GM23338 (cell line): ENCODE results near the gene ACP3. TPM values are rescaled to one million over a fixed set of nuclear protein-coding genes. Genes with fewer than 3 reads are reported as not detected.

ENCODE experiments used
- ATAC-seq: fragments of 200-7000 bp; cut with Tn5 transposase; 3 replicates; pipeline ENCODE4 v1.9.1; 2020
- DNase-seq: peaks from one replicate; pipeline ENCODE4 v3.0.0-alpha.2; 2015; ENCODE audit warnings: low spot score
- H2AFZ ChIP-seq: fragments of 200-600 bp; sonication (generic); 2 replicates; pipeline ENCODE4 v1.8.0; 2016; ENCODE audit warnings: antibody characterized with exemption, mild to moderate bottlenecking, moderate library complexity
- H3F3A ChIP-seq: fragments of 200-600 bp; sonication (generic); replicated peaks from 2 replicates; pipeline ENCODE4 v1.8.0; 2017; ENCODE audit warnings: antibody characterized with exemption, mixed run types, low read depth
- H3K27ac ChIP-seq: fragments of 200-600 bp; sonication (generic); 2 replicates; pipeline ENCODE4 v1.6.1; 2016; ENCODE audit warnings: low read depth
- H3K27me3 ChIP-seq: fragments of 200-600 bp; sonication (generic); 2 replicates; pipeline ENCODE4 v1.8.0; 2016; ENCODE audit warnings: mild to moderate bottlenecking, mixed run types, moderate library complexity; ENCODE audit not compliant: insufficient read depth
- H3K36me3 ChIP-seq: fragments of 200-600 bp; sonication (generic); 2 replicates; pipeline ENCODE4 v1.8.0; 2016; ENCODE audit warnings: mild to moderate bottlenecking; ENCODE audit not compliant: insufficient read depth
- H3K4me1 ChIP-seq: fragments of 200-600 bp; sonication (generic); 2 replicates; pipeline ENCODE4 v1.8.0; 2016; ENCODE audit warnings: mild to moderate bottlenecking, moderate library complexity; ENCODE audit not compliant: insufficient read depth
- H3K4me2 ChIP-seq: fragments of 200-600 bp; sonication (generic); 2 replicates; pipeline ENCODE4 v1.7.1; 2017; ENCODE audit warnings: mixed run types
- H3K4me3 ChIP-seq: fragments of 200-600 bp; sonication (generic); 2 replicates; pipeline ENCODE4 v1.6.1; 2016; ENCODE audit warnings: mixed run types
- H3K79me2 ChIP-seq: fragments of 200-600 bp; sonication (generic); replicated peaks from 2 replicates; pipeline ENCODE4 v1.8.0; 2017; ENCODE audit warnings: mild to moderate bottlenecking; ENCODE audit not compliant: insufficient read depth
- H3K9me2 ChIP-seq: fragments of 200-600 bp; sonication (generic); 2 replicates; pipeline ENCODE4 v1.8.0; 2017; ENCODE audit not compliant: insufficient read depth
- H4K20me1 ChIP-seq: fragments of 200-600 bp; sonication (generic); replicated peaks from 2 replicates; pipeline ENCODE4 v1.8.0; 2017; ENCODE audit warnings: mild to moderate bottlenecking; ENCODE audit not compliant: insufficient read depth
- H3K27ac Mint-ChIP-seq: 2 replicates; pipeline ENCODE4 v1.8.0; 2020; ENCODE audit warnings: inconsistent platforms, mild to moderate bottlenecking, moderate library complexity, mixed read lengths
- H3K27me3 Mint-ChIP-seq: 3 replicates; pipeline ENCODE4 v1.8.0; 2022; ENCODE audit warnings: low read depth, mild to moderate bottlenecking, moderate library complexity, mixed read lengths, inconsistent platforms; ENCODE audit not compliant: insufficient read depth, poor library complexity
- H3K36me3 Mint-ChIP-seq: 3 replicates; pipeline ENCODE4 v1.8.0; 2021; ENCODE audit warnings: low read depth, mild to moderate bottlenecking, inconsistent platforms, moderate library complexity, mixed read lengths
- H3K4me1 Mint-ChIP-seq: 3 replicates; pipeline ENCODE4 v1.8.0; 2020; ENCODE audit warnings: mild to moderate bottlenecking, inconsistent platforms, mixed read lengths
- H3K4me3 Mint-ChIP-seq: 3 replicates; pipeline ENCODE4 v1.8.0; 2021; ENCODE audit warnings: moderate library complexity, mild to moderate bottlenecking, inconsistent platforms, mixed read lengths
- H3K9me3 Mint-ChIP-seq: 3 replicates; pipeline ENCODE4 v1.8.0; 2020; ENCODE audit warnings: moderate library complexity, mild to moderate bottlenecking, inconsistent platforms, mixed read lengths
- CREB1 ChIP-seq: fragments of 250-450 bp; sonication (Bioruptor Pico); IDR thresholded peaks from 2 replicates; pipeline ENCODE4 v1.5.0; 2020; ENCODE audit warnings: low read depth, mild to moderate bottlenecking, moderate library complexity
- EZH2 ChIP-seq: fragments of 200-600 bp; sonication (generic); IDR thresholded peaks from one replicate; pipeline ENCODE4 v1.8.0; 2017; ENCODE audit warnings: antibody characterized with exemption, mild to moderate bottlenecking, low read depth; ENCODE audit not compliant: unreplicated experiment
- EZH2phosphoT487 ChIP-seq: fragments of 200-600 bp; sonication (generic); IDR thresholded peaks from one replicate; pipeline ENCODE4 v1.8.1; 2018; ENCODE audit warnings: antibody characterized with exemption; ENCODE audit not compliant: unreplicated experiment
- JUNB ChIP-seq: IDR thresholded peaks from one replicate; pipeline ENCODE4 v1.6.1; 2016; ENCODE audit warnings: antibody characterized with exemption; ENCODE audit not compliant: unreplicated experiment
- NANOG ChIP-seq: IDR thresholded peaks from 2 replicates; pipeline ENCODE4 v1.6.1; 2016; ENCODE audit warnings: antibody characterized with exemption, borderline replicate concordance
- POLR2AphosphoS5 ChIP-seq: IDR thresholded peaks from 2 replicates; pipeline ENCODE4 v1.6.1; 2016; ENCODE audit warnings: antibody characterized with exemption, low read depth
- STAT1 ChIP-seq: IDR thresholded peaks from one replicate; pipeline ENCODE4 v1.6.1; 2016; ENCODE audit warnings: antibody characterized with exemption; ENCODE audit not compliant: unreplicated experiment
- ZNF114 ChIP-seq: fragments of 250-450 bp; sonication (Bioruptor Pico); IDR thresholded peaks from 2 replicates; pipeline ENCODE4 v1.5.0; 2020; ENCODE audit warnings: mild to moderate bottlenecking, moderate library complexity
- ZNF331 ChIP-seq: fragments of 250-450 bp; sonication (Bioruptor Pico); IDR thresholded peaks from 2 replicates; pipeline ENCODE4 v1.5.0; 2020; ENCODE audit warnings: low read depth, mild to moderate bottlenecking, moderate library complexity
- polyA plus RNA-seq: library from polyadenylated mRNA; unstranded; fragments of >200 nt; fragmentation: Nextera tagmentation; extraction: Ambion mirVana; gene quantifications from 2 replicates; pipeline ENCODE4 v1.2.1, GENCODE V29; 2016
- total RNA-seq: library from RNA; depleted of rRNA; stranded (reverse); fragments of >200 nt; shearing (Covaris generic); gene quantifications from 2 replicates; pipeline ENCODE4 v1.2.3, GENCODE V29; 2014
- TF ChIP-seq, protein P1 (sequence below): fragments of 250-450 bp; sonication (Bioruptor Pico); IDR thresholded peaks from 2 replicates; pipeline ENCODE4 v1.5.0; 2020; ENCODE audit warnings: mild to moderate bottlenecking, moderate library complexity
- TF ChIP-seq, protein P2 (sequence below): IDR thresholded peaks from one replicate; pipeline ENCODE4 v1.6.1; 2018; ENCODE audit warnings: antibody characterized with exemption; ENCODE audit not compliant: unreplicated experiment
- TF ChIP-seq, protein P3 (sequence below): IDR thresholded peaks from 2 replicates; pipeline ENCODE4 v1.6.1; 2016; ENCODE audit warnings: antibody characterized with exemption
- TF ChIP-seq, protein P4 (sequence below), 2 experiments: fragments of 200-600 bp in 1 of 2; sonication (generic) in 1 of 2; conservative IDR thresholded peaks; 2 replicates each; pipeline versions ENCODE4 v1.5.1 to v1.6.1; 2016 to 2017; ENCODE audit warnings: antibody characterized with exemption in 2 of 2, low read depth in 2 of 2, mild to moderate bottlenecking in 2 of 2, moderate library complexity in 1 of 2

Gene ACP3
- total and polyA plus RNA-seq, 2 experiments from 2014 or later, result 1.1 to 3.5 TPM

DNA sequence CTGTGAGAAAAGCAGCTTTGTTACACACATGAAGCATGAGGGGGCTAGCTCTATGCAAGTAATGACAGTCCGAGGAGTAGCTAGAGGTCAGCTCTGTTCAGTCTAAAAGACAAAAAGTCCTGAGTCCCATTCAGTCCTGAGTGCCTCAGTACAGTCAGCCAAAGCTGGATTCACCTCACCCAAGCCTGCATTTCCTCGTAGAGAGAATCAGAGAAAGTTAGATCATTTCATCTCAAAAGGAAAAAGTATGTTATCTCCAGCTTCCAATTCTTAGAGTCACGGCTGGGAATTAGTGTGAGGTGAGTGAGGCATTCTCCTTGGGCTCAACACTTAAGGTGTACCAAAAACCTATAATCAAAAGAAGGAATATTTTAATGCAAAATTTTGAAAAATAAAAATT is 5.9 kb upstream of the ACP3 start:
- Histone ChIP-seq H3K27ac (no peak overlapping the region), H2AFZ (no peak overlapping the region), H3K4me2 (no peak overlapping the region), H3K4me3 (no peak overlapping the region), H4K20me1 (no peaks in the 10 kb centered on the region), H3K9me2 (no peaks in the 10 kb centered on the region), H3F3A (no peaks in the 10 kb centered on the region), H3K36me3 (no peaks in the 10 kb centered on the region), H3K79me2 (no peaks in the 10 kb centered on the region), H3K4me1 (no peaks in the 10 kb centered on the region; the same call in 1 of the 2 replicates), H3K27me3 (no peaks in the 10 kb centered on the region)
- no peak for TF ChIP-seq STAT1
- TF ChIP-seq NANOG, result no peak
- TF ChIP-seq POLR2AphosphoS5, result no peak
- TF ChIP-seq, protein P1, sequence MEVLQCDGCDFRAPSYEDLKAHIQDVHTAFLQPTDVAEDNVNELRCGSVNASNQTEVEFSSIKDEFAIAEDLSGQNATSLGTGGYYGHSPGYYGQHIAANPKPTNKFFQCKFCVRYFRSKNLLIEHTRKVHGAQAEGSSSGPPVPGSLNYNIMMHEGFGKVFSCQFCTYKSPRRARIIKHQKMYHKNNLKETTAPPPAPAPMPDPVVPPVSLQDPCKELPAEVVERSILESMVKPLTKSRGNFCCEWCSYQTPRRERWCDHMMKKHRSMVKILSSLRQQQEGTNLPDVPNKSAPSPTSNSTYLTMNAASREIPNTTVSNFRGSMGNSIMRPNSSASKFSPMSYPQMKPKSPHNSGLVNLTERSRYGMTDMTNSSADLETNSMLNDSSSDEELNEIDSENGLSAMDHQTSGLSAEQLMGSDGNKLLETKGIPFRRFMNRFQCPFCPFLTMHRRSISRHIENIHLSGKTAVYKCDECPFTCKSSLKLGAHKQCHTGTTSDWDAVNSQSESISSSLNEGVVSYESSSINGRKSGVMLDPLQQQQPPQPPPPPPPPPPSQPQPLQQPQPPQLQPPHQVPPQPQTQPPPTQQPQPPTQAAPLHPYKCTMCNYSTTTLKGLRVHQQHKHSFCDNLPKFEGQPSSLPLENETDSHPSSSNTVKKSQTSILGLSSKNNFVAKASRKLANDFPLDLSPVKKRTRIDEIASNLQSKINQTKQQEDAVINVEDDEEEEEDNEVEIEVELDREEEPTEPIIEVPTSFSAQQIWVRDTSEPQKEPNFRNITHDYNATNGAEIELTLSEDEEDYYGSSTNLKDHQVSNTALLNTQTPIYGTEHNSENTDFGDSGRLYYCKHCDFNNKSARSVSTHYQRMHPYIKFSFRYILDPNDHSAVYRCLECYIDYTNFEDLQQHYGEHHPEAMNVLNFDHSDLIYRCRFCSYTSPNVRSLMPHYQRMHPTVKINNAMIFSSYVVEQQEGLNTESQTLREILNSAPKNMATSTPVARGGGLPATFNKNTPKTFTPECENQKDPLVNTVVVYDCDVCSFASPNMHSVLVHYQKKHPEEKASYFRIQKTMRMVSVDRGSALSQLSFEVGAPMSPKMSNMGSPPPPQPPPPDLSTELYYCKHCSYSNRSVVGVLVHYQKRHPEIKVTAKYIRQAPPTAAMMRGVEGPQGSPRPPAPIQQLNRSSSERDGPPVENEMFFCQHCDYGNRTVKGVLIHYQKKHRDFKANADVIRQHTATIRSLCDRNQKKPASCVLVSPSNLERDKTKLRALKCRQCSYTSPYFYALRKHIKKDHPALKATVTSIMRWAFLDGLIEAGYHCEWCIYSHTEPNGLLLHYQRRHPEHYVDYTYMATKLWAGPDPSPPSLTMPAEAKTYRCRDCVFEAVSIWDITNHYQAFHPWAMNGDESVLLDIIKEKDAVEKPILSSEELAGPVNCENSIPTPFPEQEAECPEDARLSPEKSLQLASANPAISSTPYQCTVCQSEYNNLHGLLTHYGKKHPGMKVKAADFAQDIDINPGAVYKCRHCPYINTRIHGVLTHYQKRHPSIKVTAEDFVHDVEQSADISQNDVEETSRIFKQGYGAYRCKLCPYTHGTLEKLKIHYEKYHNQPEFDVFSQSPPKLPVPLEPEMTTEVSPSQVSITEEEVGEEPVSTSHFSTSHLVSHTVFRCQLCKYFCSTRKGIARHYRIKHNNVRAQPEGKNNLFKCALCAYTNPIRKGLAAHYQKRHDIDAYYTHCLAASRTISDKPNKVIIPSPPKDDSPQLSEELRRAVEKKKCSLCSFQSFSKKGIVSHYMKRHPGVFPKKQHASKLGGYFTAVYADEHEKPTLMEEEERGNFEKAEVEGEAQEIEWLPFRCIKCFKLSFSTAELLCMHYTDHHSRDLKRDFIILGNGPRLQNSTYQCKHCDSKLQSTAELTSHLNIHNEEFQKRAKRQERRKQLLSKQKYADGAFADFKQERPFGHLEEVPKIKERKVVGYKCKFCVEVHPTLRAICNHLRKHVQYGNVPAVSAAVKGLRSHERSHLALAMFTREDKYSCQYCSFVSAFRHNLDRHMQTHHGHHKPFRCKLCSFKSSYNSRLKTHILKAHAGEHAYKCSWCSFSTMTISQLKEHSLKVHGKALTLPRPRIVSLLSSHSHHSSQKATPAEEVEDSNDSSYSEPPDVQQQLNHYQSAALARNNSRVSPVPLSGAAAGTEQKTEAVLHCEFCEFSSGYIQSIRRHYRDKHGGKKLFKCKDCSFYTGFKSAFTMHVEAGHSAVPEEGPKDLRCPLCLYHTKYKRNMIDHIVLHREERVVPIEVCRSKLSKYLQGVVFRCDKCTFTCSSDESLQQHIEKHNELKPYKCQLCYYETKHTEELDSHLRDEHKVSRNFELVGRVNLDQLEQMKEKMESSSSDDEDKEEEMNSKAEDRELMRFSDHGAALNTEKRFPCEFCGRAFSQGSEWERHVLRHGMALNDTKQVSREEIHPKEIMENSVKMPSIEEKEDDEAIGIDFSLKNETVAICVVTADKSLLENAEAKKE (CRISPR knock-in tag), result no peak
- TF ChIP-seq, protein P2, sequence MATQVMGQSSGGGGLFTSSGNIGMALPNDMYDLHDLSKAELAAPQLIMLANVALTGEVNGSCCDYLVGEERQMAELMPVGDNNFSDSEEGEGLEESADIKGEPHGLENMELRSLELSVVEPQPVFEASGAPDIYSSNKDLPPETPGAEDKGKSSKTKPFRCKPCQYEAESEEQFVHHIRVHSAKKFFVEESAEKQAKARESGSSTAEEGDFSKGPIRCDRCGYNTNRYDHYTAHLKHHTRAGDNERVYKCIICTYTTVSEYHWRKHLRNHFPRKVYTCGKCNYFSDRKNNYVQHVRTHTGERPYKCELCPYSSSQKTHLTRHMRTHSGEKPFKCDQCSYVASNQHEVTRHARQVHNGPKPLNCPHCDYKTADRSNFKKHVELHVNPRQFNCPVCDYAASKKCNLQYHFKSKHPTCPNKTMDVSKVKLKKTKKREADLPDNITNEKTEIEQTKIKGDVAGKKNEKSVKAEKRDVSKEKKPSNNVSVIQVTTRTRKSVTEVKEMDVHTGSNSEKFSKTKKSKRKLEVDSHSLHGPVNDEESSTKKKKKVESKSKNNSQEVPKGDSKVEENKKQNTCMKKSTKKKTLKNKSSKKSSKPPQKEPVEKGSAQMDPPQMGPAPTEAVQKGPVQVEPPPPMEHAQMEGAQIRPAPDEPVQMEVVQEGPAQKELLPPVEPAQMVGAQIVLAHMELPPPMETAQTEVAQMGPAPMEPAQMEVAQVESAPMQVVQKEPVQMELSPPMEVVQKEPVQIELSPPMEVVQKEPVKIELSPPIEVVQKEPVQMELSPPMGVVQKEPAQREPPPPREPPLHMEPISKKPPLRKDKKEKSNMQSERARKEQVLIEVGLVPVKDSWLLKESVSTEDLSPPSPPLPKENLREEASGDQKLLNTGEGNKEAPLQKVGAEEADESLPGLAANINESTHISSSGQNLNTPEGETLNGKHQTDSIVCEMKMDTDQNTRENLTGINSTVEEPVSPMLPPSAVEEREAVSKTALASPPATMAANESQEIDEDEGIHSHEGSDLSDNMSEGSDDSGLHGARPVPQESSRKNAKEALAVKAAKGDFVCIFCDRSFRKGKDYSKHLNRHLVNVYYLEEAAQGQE, result no peak
- no peak for TF ChIP-seq ZNF331 (CRISPR knock-in tag)
- TF ChIP-seq CREB1 (CRISPR knock-in tag), result no peak
- TF ChIP-seq JUNB, result no peak
- no peak for TF ChIP-seq EZH2
- no peak for TF ChIP-seq ZNF114
- TF ChIP-seq, protein P3, sequence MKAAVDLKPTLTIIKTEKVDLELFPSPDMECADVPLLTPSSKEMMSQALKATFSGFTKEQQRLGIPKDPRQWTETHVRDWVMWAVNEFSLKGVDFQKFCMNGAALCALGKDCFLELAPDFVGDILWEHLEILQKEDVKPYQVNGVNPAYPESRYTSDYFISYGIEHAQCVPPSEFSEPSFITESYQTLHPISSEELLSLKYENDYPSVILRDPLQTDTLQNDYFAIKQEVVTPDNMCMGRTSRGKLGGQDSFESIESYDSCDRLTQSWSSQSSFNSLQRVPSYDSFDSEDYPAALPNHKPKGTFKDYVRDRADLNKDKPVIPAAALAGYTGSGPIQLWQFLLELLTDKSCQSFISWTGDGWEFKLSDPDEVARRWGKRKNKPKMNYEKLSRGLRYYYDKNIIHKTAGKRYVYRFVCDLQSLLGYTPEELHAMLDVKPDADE, result no peak
- TF ChIP-seq, protein P4, sequence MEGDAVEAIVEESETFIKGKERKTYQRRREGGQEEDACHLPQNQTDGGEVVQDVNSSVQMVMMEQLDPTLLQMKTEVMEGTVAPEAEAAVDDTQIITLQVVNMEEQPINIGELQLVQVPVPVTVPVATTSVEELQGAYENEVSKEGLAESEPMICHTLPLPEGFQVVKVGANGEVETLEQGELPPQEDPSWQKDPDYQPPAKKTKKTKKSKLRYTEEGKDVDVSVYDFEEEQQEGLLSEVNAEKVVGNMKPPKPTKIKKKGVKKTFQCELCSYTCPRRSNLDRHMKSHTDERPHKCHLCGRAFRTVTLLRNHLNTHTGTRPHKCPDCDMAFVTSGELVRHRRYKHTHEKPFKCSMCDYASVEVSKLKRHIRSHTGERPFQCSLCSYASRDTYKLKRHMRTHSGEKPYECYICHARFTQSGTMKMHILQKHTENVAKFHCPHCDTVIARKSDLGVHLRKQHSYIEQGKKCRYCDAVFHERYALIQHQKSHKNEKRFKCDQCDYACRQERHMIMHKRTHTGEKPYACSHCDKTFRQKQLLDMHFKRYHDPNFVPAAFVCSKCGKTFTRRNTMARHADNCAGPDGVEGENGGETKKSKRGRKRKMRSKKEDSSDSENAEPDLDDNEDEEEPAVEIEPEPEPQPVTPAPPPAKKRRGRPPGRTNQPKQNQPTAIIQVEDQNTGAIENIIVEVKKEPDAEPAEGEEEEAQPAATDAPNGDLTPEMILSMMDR (conservative IDR thresholded peaks at IDR 0.05; ENCODE audit: low read depth in 2 of 2), result no peak
- TF ChIP-seq EZH2phosphoT487, result no peak
- Mint-ChIP-seq H3K27me3 (peaks cover 3% of the 10 kb centered on the region), H3K4me3 (no peak overlapping the region), H3K4me1 (peaks cover under 1% of the 10 kb centered on the region; the same call in 1 of the 3 replicates), H3K27ac (no peak overlapping the region), H3K9me3 (peaks cover 6% of the 10 kb centered on the region; the same call in 1 of the 3 replicates), H3K36me3 (no peaks in the 10 kb centered on the region)
- DNase-seq, result no peak
- no peak for ATAC-seq
